GOT3 (cell line): Measurements from ENCODE around the gene LNPEP.

Source experiments
- DNase-seq: peaks from one replicate; lab custom pipeline; 2025; ENCODE audit warnings: mixed read lengths; lab: John Stamatoyannopoulos, UW

The LNPEP gene

GRCh38 chr5:96961053-96961452 is 25.2 kb downstream of the LNPEP start:
- DNase-seq, result no peak

GRCh38 chr5:96962540-96962991 is 26.7 kb downstream of the LNPEP start:
- DNase-seq, result no peak

- peak; percentile 6 for DNase-seq
These were observed 27.4 kb downstream of the LNPEP start for GRCh38 chr5:96963267-96963666.

- no peak for DNase-seq
These were observed 30.9 kb downstream of the LNPEP start for GRCh38 chr5:96966801-96967200.

GRCh38 chr5:96967400-96967799 is 31.5 kb downstream of the LNPEP start:
- no peak for DNase-seq

GRCh38 chr5:96968074-96968473 is 32.2 kb downstream of the LNPEP start:
- DNase-seq, result no peak

- DNase-seq, result no peak
These were observed 32.7 kb downstream of the LNPEP start for GRCh38 chr5:96968614-96969013.

- no peak for DNase-seq
These were observed 33.5 kb downstream of the LNPEP start for GRCh38 chr5:96969366-96969765.

- no peak for DNase-seq
These were observed 36.9 kb downstream of the LNPEP start for GRCh38 chr5:96972599-96973334.

- no peak for DNase-seq
These were observed 37.9 kb downstream of the LNPEP start for GRCh38 chr5:96973532-96974401.

GRCh38 chr5:96975656-96976055 is 39.8 kb downstream of the LNPEP start:
- no peak for DNase-seq

GRCh38 chr5:96977228-96977627 is 41.3 kb downstream of the LNPEP start:
- DNase-seq, result no peak

GRCh38 chr5:96978812-96979449 is 43.1 kb downstream of the LNPEP start:
- no peak for DNase-seq

GRCh38 chr5:96984506-96985192 is 48.8 kb downstream of the LNPEP start:
- no peak for DNase-seq

- DNase-seq, result no peak
These were observed 50.6 kb downstream of the LNPEP start for GRCh38 chr5:96986450-96986849.

- no peak for DNase-seq
These were observed 54.2 kb downstream of the LNPEP start for GRCh38 chr5:96990102-96990501.

- DNase-seq, result no peak
These were observed 55.8 kb downstream of the LNPEP start for GRCh38 chr5:96991708-96992107.

- DNase-seq, result no peak
These were observed 57.9 kb downstream of the LNPEP start for GRCh38 chr5:96993760-96994159.

GRCh38 chr5:96994493-96994892 is 58.6 kb downstream of the LNPEP start:
- DNase-seq, result no peak

GRCh38 chr5:96995419-96995818 is 59.5 kb downstream of the LNPEP start:
- no peak for DNase-seq

GRCh38 chr5:96997265-96997859 is 61.5 kb downstream of the LNPEP start:
- no peak for DNase-seq

GRCh38 chr5:96999856-97000255 is 64.0 kb downstream of the LNPEP start:
- DNase-seq, result no peak
